ENCODE data around the gene MAPK10.
A peak's percentile ranks its signal among the peaks of the same experiment; 100 is the strongest.

Gene MAPK10

GRCh38 chr4:86034616-86035015 lies 325.2 kb downstream of the MAPK10 start:
- peaks cover 34% of the 10 kb centered on the region for H3K4me1 ChIP-seq (ENCODE audit: insufficient read depth, low read length, poor library complexity, severe bottlenecking)
- no peak overlapping the region for H3K4me3 ChIP-seq (ENCODE audit: low read length, poor library complexity, severe bottlenecking)
- H3K36me3 ChIP-seq (ENCODE audit: insufficient read depth, low read length), result no peaks in the 10 kb centered on the region
- H4K20me1 ChIP-seq (ENCODE audit: insufficient read depth, low read length, poor library complexity, severe bottlenecking), result no peaks in the 10 kb centered on the region
- H3K27me3 ChIP-seq (ENCODE audit: insufficient read depth, low read length, poor library complexity, severe bottlenecking), result no peaks in the 10 kb centered on the region
- no peak overlapping the region for H3K4me2 ChIP-seq (ENCODE audit: low read depth, low read length, poor library complexity, severe bottlenecking)
- TF ChIP-seq CTCF (conservative IDR thresholded peaks at IDR 0.05; ENCODE audit: low read length), result no peak
- TF ChIP-seq EZH2phosphoT487 (IDR thresholded peaks at IDR 0.05; ENCODE audit: borderline replicate concordance), result no peak
- no peaks in the 10 kb centered on the region for H3K9me2 ChIP-seq (replicated peaks; ENCODE audit: low read depth, low read length)
- no peak overlapping the region for H3K9ac ChIP-seq (ENCODE audit: low read depth, low read length, poor library complexity, severe bottlenecking)
- no peaks in the 10 kb centered on the region for H3K9me3 ChIP-seq (ENCODE audit: insufficient read depth, low read depth, low read length)
- H3F3A ChIP-seq (ENCODE audit: low read depth), result no peaks in the 10 kb centered on the region
- no peak overlapping the region for H2AFZ ChIP-seq (ENCODE audit: low read length)
- H3K79me2 ChIP-seq (ENCODE audit: insufficient read depth, low read length), result no peaks in the 10 kb centered on the region

GRCh38 chr4:86033171-86033570 lies 326.7 kb downstream of the MAPK10 start:
- Histone ChIP-seq H2AFZ (ENCODE audit: low read length) (0 out of 2 replicates have a peak overlapping the region, but pooled peaks have one; percentile 45), H3K79me2 (ENCODE audit: insufficient read depth, low read length) (no peaks in the 10 kb centered on the region), H3K9ac (ENCODE audit: low read depth, low read length, poor library complexity, severe bottlenecking) (no peak overlapping the region), H3K9me3 (ENCODE audit: insufficient read depth, low read depth, low read length) (no peaks in the 10 kb centered on the region), H3K4me2 (ENCODE audit: low read depth, low read length, poor library complexity, severe bottlenecking) (no peak overlapping the region), H3K36me3 (ENCODE audit: insufficient read depth, low read length) (no peaks in the 10 kb centered on the region), H3F3A (ENCODE audit: low read depth) (no peaks in the 10 kb centered on the region), H4K20me1 (ENCODE audit: insufficient read depth, low read length, poor library complexity, severe bottlenecking) (no peaks in the 10 kb centered on the region), H3K4me1 (ENCODE audit: insufficient read depth, low read length, poor library complexity, severe bottlenecking) (peaks cover 31% of the 10 kb centered on the region), H3K9me2 (replicated peaks; ENCODE audit: low read depth, low read length) (no peaks in the 10 kb centered on the region), H3K4me3 (ENCODE audit: low read length, poor library complexity, severe bottlenecking) (no peak overlapping the region), H3K27me3 (ENCODE audit: insufficient read depth, low read length, poor library complexity, severe bottlenecking) (no peaks in the 10 kb centered on the region)
- TF ChIP-seq EZH2phosphoT487 (IDR thresholded peaks at IDR 0.05; ENCODE audit: borderline replicate concordance), result no peak
- TF ChIP-seq CTCF (conservative IDR thresholded peaks at IDR 0.05; ENCODE audit: low read length), result no peak

- Histone ChIP-seq H2AFZ (ENCODE audit: low read length) (0 out of 2 replicates have a peak overlapping the region, but pooled peaks have one; percentile 45), H3K9ac (ENCODE audit: low read depth, low read length, poor library complexity, severe bottlenecking) (no peak overlapping the region), H3K4me1 (ENCODE audit: insufficient read depth, low read length, poor library complexity, severe bottlenecking) (peaks cover 25% of the 10 kb centered on the region), H3K9me2 (replicated peaks; ENCODE audit: low read depth, low read length) (no peaks in the 10 kb centered on the region), H3K36me3 (ENCODE audit: insufficient read depth, low read length) (no peaks in the 10 kb centered on the region), H3K4me3 (ENCODE audit: low read length, poor library complexity, severe bottlenecking) (no peak overlapping the region), H3F3A (ENCODE audit: low read depth) (no peaks in the 10 kb centered on the region), H4K20me1 (ENCODE audit: insufficient read depth, low read length, poor library complexity, severe bottlenecking) (no peaks in the 10 kb centered on the region), H3K9me3 (ENCODE audit: insufficient read depth, low read depth, low read length) (no peaks in the 10 kb centered on the region), H3K79me2 (ENCODE audit: insufficient read depth, low read length) (no peaks in the 10 kb centered on the region), H3K4me2 (ENCODE audit: low read depth, low read length, poor library complexity, severe bottlenecking) (no peak overlapping the region), H3K27me3 (ENCODE audit: insufficient read depth, low read length, poor library complexity, severe bottlenecking) (no peaks in the 10 kb centered on the region)
- no peak for TF ChIP-seq EZH2phosphoT487 (IDR thresholded peaks at IDR 0.05; ENCODE audit: borderline replicate concordance)
- TF ChIP-seq CTCF (conservative IDR thresholded peaks at IDR 0.05; ENCODE audit: low read length), result no peak
Measured at GRCh38 chr4:86032476-86033022, 327.3 kb downstream of the MAPK10 start.

All from Loucy (cell line).